Esophagus squamous epithelium (tissue), 4 donors: Measurements from ENCODE around the gene COQ8A.

ENCODE experiments used
- POLR2A ChIP-seq, 4 donors: fragments of 450-650 bp; IDR thresholded peaks; one replicate each; pipeline ENCODE4 v1.6.1; 2017; ENCODE audit warnings: antibody characterized with exemption in 4 of 4, mild to moderate bottlenecking in 4 of 4, moderate library complexity in 3 of 4
- TF ChIP-seq, protein P1 (sequence below), 6 experiments: fragments of 450-650 bp in 4 of 6; fragments of 200-600 bp in 2 of 6; sonication (generic) in 2 of 6; IDR thresholded peaks; one replicate each; pipeline ENCODE4 v1.5.1; 2016 to 2019; ENCODE audit warnings: antibody characterized with exemption in 6 of 6, mild to moderate bottlenecking in 4 of 6, moderate library complexity in 4 of 6

DNA sequence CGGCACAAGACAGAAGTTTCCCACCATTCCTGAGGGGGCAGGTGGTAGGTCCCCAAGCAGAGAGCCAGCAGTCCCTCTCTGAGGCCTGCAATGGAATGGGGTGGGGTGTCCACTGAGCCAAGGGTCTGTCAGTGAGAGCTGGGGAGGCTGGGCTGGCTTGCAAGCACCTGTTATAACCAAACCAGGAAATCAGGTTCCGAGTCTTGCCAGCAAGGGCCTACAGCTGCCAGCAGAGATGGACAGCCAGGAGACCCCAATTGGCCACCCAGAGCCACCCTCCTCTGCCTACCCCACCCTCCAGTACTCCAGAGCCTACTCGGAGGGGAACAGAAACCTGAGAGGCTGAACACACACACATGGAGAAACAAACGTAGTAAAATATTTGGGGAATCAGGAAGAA lies 37.5 kb upstream of the COQ8A start:
- TF ChIP-seq, protein P1, sequence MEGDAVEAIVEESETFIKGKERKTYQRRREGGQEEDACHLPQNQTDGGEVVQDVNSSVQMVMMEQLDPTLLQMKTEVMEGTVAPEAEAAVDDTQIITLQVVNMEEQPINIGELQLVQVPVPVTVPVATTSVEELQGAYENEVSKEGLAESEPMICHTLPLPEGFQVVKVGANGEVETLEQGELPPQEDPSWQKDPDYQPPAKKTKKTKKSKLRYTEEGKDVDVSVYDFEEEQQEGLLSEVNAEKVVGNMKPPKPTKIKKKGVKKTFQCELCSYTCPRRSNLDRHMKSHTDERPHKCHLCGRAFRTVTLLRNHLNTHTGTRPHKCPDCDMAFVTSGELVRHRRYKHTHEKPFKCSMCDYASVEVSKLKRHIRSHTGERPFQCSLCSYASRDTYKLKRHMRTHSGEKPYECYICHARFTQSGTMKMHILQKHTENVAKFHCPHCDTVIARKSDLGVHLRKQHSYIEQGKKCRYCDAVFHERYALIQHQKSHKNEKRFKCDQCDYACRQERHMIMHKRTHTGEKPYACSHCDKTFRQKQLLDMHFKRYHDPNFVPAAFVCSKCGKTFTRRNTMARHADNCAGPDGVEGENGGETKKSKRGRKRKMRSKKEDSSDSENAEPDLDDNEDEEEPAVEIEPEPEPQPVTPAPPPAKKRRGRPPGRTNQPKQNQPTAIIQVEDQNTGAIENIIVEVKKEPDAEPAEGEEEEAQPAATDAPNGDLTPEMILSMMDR (IDR thresholded peaks at IDR 0.05), result no peak
- no peak for TF ChIP-seq POLR2A (IDR thresholded peaks at IDR 0.05)
